ENCODE measurements around the gene HOXA13. TPM values are rescaled to one million over a fixed set of nuclear protein-coding genes. Genes with fewer than 3 reads are reported as not detected.
A peak's percentile ranks its signal among the peaks of the same experiment; 100 is the strongest.

Gene HOXA13
- total and polyA plus RNA-seq, 4 donors = 0.38 TPM; not detected in 3

- WGBS, 2 donors = 81 to 88% methylated on average over 15 of the region's 15 CpGs
- Histone ChIP-seq H3K27ac (ENCODE audit: low read depth in 1 of 2, low read length in 2 of 2) (no peak overlapping the region), H3K4me1 (ENCODE audit: control insufficient read depth in 1 of 2, insufficient read depth in 2 of 2, low read length in 2 of 2) (no peaks in the 10 kb centered on the region), H3K4me3 (ENCODE audit: low read length in 2 of 2) (no peak overlapping the region), H3K9me3 (ENCODE audit: control insufficient read depth, low read length) (no peaks in the 10 kb centered on the region), H3K36me3 (ENCODE audit: control insufficient read depth in 1 of 2, insufficient read depth in 2 of 2, low read length in 1 of 2) (no peaks in the 10 kb centered on the region), H3K27me3 (ENCODE audit: control insufficient read depth in 1 of 2, insufficient read depth in 2 of 2, low read length in 1 of 2) (peaks cover 0 to 2% of the 10 kb centered on the region in 2 donors)
- DNase-seq (peak in 1 of 2 donors; percentile 60), ATAC-seq (ENCODE audit: low FRiP score) (no peak)
- intact Hi-C loops (cut with DNase I) = loop anchor here (10.0 kb wide), 2 partner anchors 724 to 904 kb away; no protein-coding TSS in a partner anchor
Measured at GRCh38 chr7:27191161-27191731, 8.6 kb downstream of the HOXA13 start.

GRCh38 chr7:27189997-27190748 is 9.7 kb downstream of the HOXA13 start:
- Histone ChIP-seq H3K9me3 (ENCODE audit: control insufficient read depth, low read length) (no peaks in the 10 kb centered on the region), H3K27ac (ENCODE audit: low read depth in 1 of 2, low read length in 2 of 2) (no peak overlapping the region), H3K36me3 (ENCODE audit: control insufficient read depth in 1 of 2, insufficient read depth in 2 of 2, low read length in 1 of 2) (no peaks in the 10 kb centered on the region), H3K4me3 (ENCODE audit: low read length in 2 of 2) (no peak overlapping the region), H3K27me3 (ENCODE audit: control insufficient read depth in 1 of 2, insufficient read depth in 2 of 2, low read length in 1 of 2) (peaks cover 0 to 2% of the 10 kb centered on the region in 2 donors), H3K4me1 (ENCODE audit: control insufficient read depth in 1 of 2, insufficient read depth in 2 of 2, low read length in 2 of 2) (no peaks in the 10 kb centered on the region)
- ATAC-seq (ENCODE audit: low FRiP score) (no peak), DNase-seq (no peak)
- 84 to 89% methylated on average over 7 of the region's 7 CpGs for WGBS, 2 donors
- intact Hi-C loops (cut with DNase I) = loop anchor here (10.0 kb wide), 2 partner anchors 725 to 905 kb away; no protein-coding TSS in a partner anchor

GRCh38 chr7:27189295-27189996 is 10.4 kb downstream of the HOXA13 start:
- H3K27me3 ChIP-seq (ENCODE audit: control insufficient read depth in 1 of 2, insufficient read depth in 2 of 2, low read length in 1 of 2) = peaks cover 0 to 2% of the 10 kb centered on the region in 2 donors
- intact Hi-C loops (cut with DNase I) = no loop called here
- DNase-seq (peak; percentile 20 to 70), ATAC-seq (ENCODE audit: low FRiP score) (no peak)
- no peak overlapping the region for H3K27ac ChIP-seq (ENCODE audit: low read depth in 1 of 2, low read length in 2 of 2)
- WGBS, 2 donors = 41 to 54% methylated on average over 22 of the region's 22 CpGs
- no peak overlapping the region for H3K4me3 ChIP-seq (ENCODE audit: low read length in 2 of 2)
- H3K9me3 ChIP-seq (ENCODE audit: control insufficient read depth, low read length) = no peaks in the 10 kb centered on the region
- H3K36me3 ChIP-seq (ENCODE audit: control insufficient read depth in 1 of 2, insufficient read depth in 2 of 2, low read length in 1 of 2) = no peaks in the 10 kb centered on the region
- no peaks in the 10 kb centered on the region for H3K4me1 ChIP-seq (ENCODE audit: control insufficient read depth in 1 of 2, insufficient read depth in 2 of 2, low read length in 2 of 2)

- no peak overlapping the region for H3K4me3 ChIP-seq (ENCODE audit: low read length in 2 of 2)
- H3K27me3 ChIP-seq (ENCODE audit: control insufficient read depth in 1 of 2, insufficient read depth in 2 of 2, low read length in 1 of 2) = peaks cover 0 to 1% of the 10 kb centered on the region in 2 donors
- peak; percentile 62 to 80 for DNase-seq
- WGBS, 2 donors = 12 to 20% methylated on average over 49 of the region's 49 CpGs
- no peak for ATAC-seq (ENCODE audit: low FRiP score)
- H3K36me3 ChIP-seq (ENCODE audit: control insufficient read depth in 1 of 2, insufficient read depth in 2 of 2, low read length in 1 of 2) = no peaks in the 10 kb centered on the region
- no peak overlapping the region for H3K27ac ChIP-seq (ENCODE audit: low read depth in 1 of 2, low read length in 2 of 2)
- H3K9me3 ChIP-seq (ENCODE audit: control insufficient read depth, low read length) = no peaks in the 10 kb centered on the region
- H3K4me1 ChIP-seq (ENCODE audit: control insufficient read depth in 1 of 2, insufficient read depth in 2 of 2, low read length in 2 of 2) = no peaks in the 10 kb centered on the region
- intact Hi-C loops (cut with DNase I) = no loop called here
Measured at GRCh38 chr7:27188386-27189294, 11.3 kb downstream of the HOXA13 start.

- no peak for ATAC-seq (ENCODE audit: low FRiP score)
- Histone ChIP-seq H3K4me1 (ENCODE audit: control insufficient read depth in 1 of 2, insufficient read depth in 2 of 2, low read length in 2 of 2) (no peaks in the 10 kb centered on the region), H3K36me3 (ENCODE audit: control insufficient read depth in 1 of 2, insufficient read depth in 2 of 2, low read length in 1 of 2) (no peaks in the 10 kb centered on the region), H3K4me3 (ENCODE audit: low read length in 2 of 2) (no peak overlapping the region), H3K27ac (ENCODE audit: low read depth in 1 of 2, low read length in 2 of 2) (no peak overlapping the region), H3K27me3 (ENCODE audit: control insufficient read depth in 1 of 2, insufficient read depth in 2 of 2, low read length in 1 of 2) (no peaks in the 10 kb centered on the region), H3K9me3 (ENCODE audit: control insufficient read depth, low read length) (no peaks in the 10 kb centered on the region)
- 10 to 13% methylated on average over 46 of the region's 46 CpGs for WGBS, 2 donors
- intact Hi-C loops (cut with DNase I) = no loop called here
- DNase-seq = peak; percentile 38 to 52
Measured at GRCh38 chr7:27187475-27188385, 12.2 kb downstream of the HOXA13 start.

GRCh38 chr7:27186668-27187474 is 13.0 kb downstream of the HOXA13 start:
- Histone ChIP-seq H3K27ac (ENCODE audit: low read depth in 1 of 2, low read length in 2 of 2) (no peak overlapping the region), H3K27me3 (ENCODE audit: control insufficient read depth in 1 of 2, insufficient read depth in 2 of 2, low read length in 1 of 2) (no peaks in the 10 kb centered on the region), H3K4me1 (ENCODE audit: control insufficient read depth in 1 of 2, insufficient read depth in 2 of 2, low read length in 2 of 2) (no peaks in the 10 kb centered on the region), H3K4me3 (ENCODE audit: low read length in 2 of 2) (no peak overlapping the region), H3K36me3 (ENCODE audit: control insufficient read depth in 1 of 2, insufficient read depth in 2 of 2, low read length in 1 of 2) (no peaks in the 10 kb centered on the region), H3K9me3 (ENCODE audit: control insufficient read depth, low read length) (no peaks in the 10 kb centered on the region)
- intact Hi-C loops (cut with DNase I) = no loop called here
- 53 to 62% methylated on average over 4 of the region's 4 CpGs for WGBS, 2 donors
- ATAC-seq (ENCODE audit: low FRiP score) (no peak), DNase-seq (no peak)

- Histone ChIP-seq H3K4me1 (ENCODE audit: control insufficient read depth in 1 of 2, insufficient read depth in 2 of 2, low read length in 2 of 2) (no peaks in the 10 kb centered on the region), H3K27ac (ENCODE audit: low read depth in 1 of 2, low read length in 2 of 2) (no peak overlapping the region), H3K27me3 (ENCODE audit: control insufficient read depth in 1 of 2, insufficient read depth in 2 of 2, low read length in 1 of 2) (no peaks in the 10 kb centered on the region), H3K9me3 (ENCODE audit: control insufficient read depth, low read length) (no peaks in the 10 kb centered on the region), H3K36me3 (ENCODE audit: control insufficient read depth in 1 of 2, insufficient read depth in 2 of 2, low read length in 1 of 2) (no peaks in the 10 kb centered on the region), H3K4me3 (ENCODE audit: low read length in 2 of 2) (no peak overlapping the region)
- peak; percentile 25 to 63 for DNase-seq
- no peak for ATAC-seq (ENCODE audit: low FRiP score)
- intact Hi-C loops (cut with DNase I) = no loop called here
- WGBS, 2 donors = 20 to 23% methylated on average over 24 of the region's 24 CpGs
Measured at GRCh38 chr7:27185854-27186667, 13.8 kb downstream of the HOXA13 start.

Data from aorta (tissue), 5 donors.